DOHH2 (cell line): ENCODE measurements around the gene ANKS1B.

Source experiments
- H3F3A ChIP-seq: fragments of 200-600 bp; sonication (generic), shearing (Covaris generic); 2 replicates; pipeline ENCODE4 v1.6.0; 2016; ENCODE audit warnings: antibody characterized with exemption, mild to moderate bottlenecking; ENCODE audit not compliant: control insufficient read depth, insufficient read depth
- H3K27ac ChIP-seq: fragments of 200-600 bp; sonication (generic); 2 replicates; pipeline ENCODE4 v1.5.1; 2014; ENCODE audit warnings: low read depth, mild to moderate bottlenecking, low read length, moderate library complexity
- H3K27me3 ChIP-seq: fragments of 200-600 bp; sonication (generic); 2 replicates; pipeline ENCODE4 v1.6.1; 2014; ENCODE audit warnings: mild to moderate bottlenecking, low read length, mixed read lengths; ENCODE audit not compliant: control insufficient read depth
- H3K36me3 ChIP-seq: fragments of 200-600 bp; sonication (generic); 2 replicates; pipeline ENCODE4 v1.6.1; 2014; ENCODE audit warnings: mild to moderate bottlenecking, low read length, moderate library complexity, mixed read lengths; ENCODE audit not compliant: control insufficient read depth
- H3K4me1 ChIP-seq: fragments of 200-600 bp; sonication (generic); 2 replicates; pipeline ENCODE4 v1.6.1; 2014; ENCODE audit warnings: mild to moderate bottlenecking, low read length, mixed read lengths; ENCODE audit not compliant: control insufficient read depth
- H3K4me2 ChIP-seq: fragments of 200-600 bp; sonication (generic); 2 replicates; pipeline ENCODE4 v1.6.0; 2014; ENCODE audit warnings: mild to moderate bottlenecking, low read length, moderate library complexity
- H3K4me3 ChIP-seq: fragments of 200-600 bp; sonication (generic); 2 replicates; pipeline ENCODE4 v1.5.1; 2014; ENCODE audit warnings: mild to moderate bottlenecking, low read length, mixed read lengths
- H3K79me2 ChIP-seq: fragments of 200-600 bp; sonication (generic); 2 replicates; pipeline ENCODE4 v1.6.1; 2014; ENCODE audit warnings: mild to moderate bottlenecking, low read length, mixed read lengths; ENCODE audit not compliant: control insufficient read depth
- H3K9me2 ChIP-seq: fragments of 200-600 bp; sonication (generic); replicated peaks from 2 replicates; pipeline ENCODE4 v1.6.1; 2014; ENCODE audit warnings: mild to moderate bottlenecking, low read length, mixed read lengths; ENCODE audit not compliant: control insufficient read depth
- H3K9me3 ChIP-seq: fragments of 200-600 bp; sonication (generic); 2 replicates; pipeline ENCODE4 v1.6.1; 2014; ENCODE audit warnings: antibody characterized with exemption, low read length, mixed read lengths; ENCODE audit not compliant: control insufficient read depth, insufficient read depth
- H4K20me1 ChIP-seq: fragments of 200-600 bp; sonication (generic); 2 replicates; pipeline ENCODE4 v1.6.0; 2014; ENCODE audit warnings: low read depth, mild to moderate bottlenecking, antibody characterized with exemption, low read length, moderate library complexity; ENCODE audit not compliant: control insufficient read depth, insufficient read depth
- EZH2phosphoT487 ChIP-seq: fragments of 200-600 bp; sonication (generic); IDR thresholded peaks from 2 replicates; pipeline ENCODE4 v1.6.1; 2017; ENCODE audit warnings: borderline replicate concordance, mild to moderate bottlenecking, antibody characterized with exemption, low read length, moderate library complexity, mixed read lengths
- TF ChIP-seq, protein P1 (sequence below): fragments of 200-600 bp; sonication (generic); IDR thresholded peaks from one replicate; pipeline ENCODE4 v1.5.1; 2014; ENCODE audit warnings: antibody characterized with exemption, mild to moderate bottlenecking, low read depth, low read length; ENCODE audit not compliant: poor library complexity, severe bottlenecking

Gene ANKS1B

DNA sequence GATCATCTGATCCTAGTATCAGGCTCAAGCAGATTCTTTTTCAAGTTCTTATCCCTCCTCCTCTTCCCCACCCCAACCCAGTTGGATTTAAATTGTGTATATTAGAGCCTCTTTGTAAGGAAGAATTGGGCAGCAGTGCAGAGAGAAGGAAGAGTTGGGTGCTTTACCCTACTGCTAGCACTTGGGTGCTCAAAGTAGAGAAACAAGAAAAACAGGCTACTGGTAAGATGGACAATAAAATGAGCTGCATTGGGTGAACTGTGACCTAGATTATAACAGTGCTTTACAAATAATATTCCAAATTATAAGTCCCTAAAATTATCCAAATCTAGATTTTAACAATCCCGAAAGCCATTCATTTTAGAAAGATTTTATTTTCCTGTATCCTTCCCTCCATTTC lies 700.6 kb downstream of the ANKS1B start:
- H3K27ac ChIP-seq = no peak overlapping the region
- no peaks in the 10 kb centered on the region for H3F3A ChIP-seq
- H3K9me2 ChIP-seq = no peaks in the 10 kb centered on the region
- no peak for TF ChIP-seq EZH2phosphoT487
- TF ChIP-seq, protein P1, sequence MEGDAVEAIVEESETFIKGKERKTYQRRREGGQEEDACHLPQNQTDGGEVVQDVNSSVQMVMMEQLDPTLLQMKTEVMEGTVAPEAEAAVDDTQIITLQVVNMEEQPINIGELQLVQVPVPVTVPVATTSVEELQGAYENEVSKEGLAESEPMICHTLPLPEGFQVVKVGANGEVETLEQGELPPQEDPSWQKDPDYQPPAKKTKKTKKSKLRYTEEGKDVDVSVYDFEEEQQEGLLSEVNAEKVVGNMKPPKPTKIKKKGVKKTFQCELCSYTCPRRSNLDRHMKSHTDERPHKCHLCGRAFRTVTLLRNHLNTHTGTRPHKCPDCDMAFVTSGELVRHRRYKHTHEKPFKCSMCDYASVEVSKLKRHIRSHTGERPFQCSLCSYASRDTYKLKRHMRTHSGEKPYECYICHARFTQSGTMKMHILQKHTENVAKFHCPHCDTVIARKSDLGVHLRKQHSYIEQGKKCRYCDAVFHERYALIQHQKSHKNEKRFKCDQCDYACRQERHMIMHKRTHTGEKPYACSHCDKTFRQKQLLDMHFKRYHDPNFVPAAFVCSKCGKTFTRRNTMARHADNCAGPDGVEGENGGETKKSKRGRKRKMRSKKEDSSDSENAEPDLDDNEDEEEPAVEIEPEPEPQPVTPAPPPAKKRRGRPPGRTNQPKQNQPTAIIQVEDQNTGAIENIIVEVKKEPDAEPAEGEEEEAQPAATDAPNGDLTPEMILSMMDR = no peak
- H3K27me3 ChIP-seq = no peaks in the 10 kb centered on the region
- no peaks in the 10 kb centered on the region for H4K20me1 ChIP-seq
- no peaks in the 10 kb centered on the region for H3K36me3 ChIP-seq
- H3K9me3 ChIP-seq = peaks cover 2% of the 10 kb centered on the region; the same call in 1 of the 2 replicates
- peaks cover 7% of the 10 kb centered on the region for H3K4me1 ChIP-seq
- no peaks in the 10 kb centered on the region for H3K79me2 ChIP-seq
- no peak overlapping the region for H3K4me3 ChIP-seq
- H3K4me2 ChIP-seq = no peak overlapping the region

GRCh38 chr12:99282624-99283023 lies 702.1 kb downstream of the ANKS1B start:
- Histone ChIP-seq H3K4me1 (peaks cover 7% of the 10 kb centered on the region), H3K4me3 (no peak overlapping the region), H4K20me1 (no peaks in the 10 kb centered on the region), H3K4me2 (no peak overlapping the region), H3K27ac (no peak overlapping the region), H3K9me3 (peaks cover 6% of the 10 kb centered on the region; the same call in 1 of the 2 replicates), H3K36me3 (no peaks in the 10 kb centered on the region), H3F3A (no peaks in the 10 kb centered on the region), H3K9me2 (no peaks in the 10 kb centered on the region), H3K79me2 (no peaks in the 10 kb centered on the region), H3K27me3 (no peaks in the 10 kb centered on the region)
- TF ChIP-seq EZH2phosphoT487 = no peak
- TF ChIP-seq, protein P1 = no peak

- H4K20me1 ChIP-seq = no peaks in the 10 kb centered on the region
- H3K4me2 ChIP-seq = no peak overlapping the region
- H3K36me3 ChIP-seq = no peaks in the 10 kb centered on the region
- no peaks in the 10 kb centered on the region for H3K79me2 ChIP-seq
- no peak overlapping the region for H3K4me3 ChIP-seq
- H3K4me1 ChIP-seq = peaks cover 7% of the 10 kb centered on the region
- TF ChIP-seq EZH2phosphoT487 = no peak
- TF ChIP-seq, protein P1 = no peak
- H3K27me3 ChIP-seq = no peaks in the 10 kb centered on the region
- H3K9me3 ChIP-seq = peaks cover 6% of the 10 kb centered on the region; the same call in 1 of the 2 replicates
- H3K27ac ChIP-seq = no peak overlapping the region
- no peaks in the 10 kb centered on the region for H3K9me2 ChIP-seq
- H3F3A ChIP-seq = no peaks in the 10 kb centered on the region
These were observed 702.6 kb downstream of the ANKS1B start for GRCh38 chr12:99282086-99282485.

DNA sequence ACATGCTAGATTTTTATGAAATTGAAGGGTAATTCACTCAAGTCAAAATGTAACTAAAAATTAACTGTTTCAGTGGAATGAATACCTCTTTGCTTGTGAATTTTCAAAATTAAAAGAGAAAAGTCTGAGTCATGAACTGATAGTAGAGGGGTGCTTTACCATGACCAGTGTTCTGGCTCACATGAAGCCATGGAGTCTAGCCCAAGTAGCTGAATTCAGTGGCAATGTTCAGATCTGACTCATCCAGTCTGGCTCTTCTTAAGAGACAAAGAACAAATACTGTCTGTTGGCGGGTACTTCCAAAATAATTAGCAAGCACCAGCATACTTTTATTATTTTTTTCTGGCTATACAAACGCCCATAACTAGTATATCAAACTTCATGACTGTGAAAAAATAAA lies 703.5 kb downstream of the ANKS1B start:
- Histone ChIP-seq H3K79me2 (no peaks in the 10 kb centered on the region), H3K4me2 (no peak overlapping the region), H3K27me3 (no peaks in the 10 kb centered on the region), H3K4me1 (peaks cover 7% of the 10 kb centered on the region), H3K36me3 (no peaks in the 10 kb centered on the region), H4K20me1 (no peaks in the 10 kb centered on the region), H3K4me3 (no peak overlapping the region), H3K27ac (no peak overlapping the region), H3F3A (no peaks in the 10 kb centered on the region), H3K9me2 (no peaks in the 10 kb centered on the region), H3K9me3 (peaks cover 3% of the 10 kb centered on the region; the same call in 1 of the 2 replicates)
- TF ChIP-seq EZH2phosphoT487 = no peak
- TF ChIP-seq, protein P1 = no peak
